IPS-18c (cell line): ENCODE data around the gene DHRS9.
"Not testable (repeated sequence)": the region's sequence is repeated elsewhere in the genome, so short reads cannot be mapped to it uniquely, and the experiment has no call there.

Experiments used
- H3K4me3 ChIP-seq: 2 replicates; pipeline ENCODE4 v1.7.0; 2013; ENCODE audit warnings: low read depth, mild to moderate bottlenecking, low read length, moderate library complexity; ENCODE audit not compliant: insufficient read depth
- H3K9me3 ChIP-seq: one replicate; pipeline ENCODE4 v1.6.1; 2013; ENCODE audit warnings: mild to moderate bottlenecking, low read length, moderate library complexity; ENCODE audit not compliant: control insufficient read depth, insufficient read depth

The DHRS9 gene

GRCh38 chr2:169110916-169111315 is 41.6 kb downstream of the DHRS9 start:
- H3K4me3 ChIP-seq = no peak overlapping the region
- H3K9me3 ChIP-seq = no peaks in the 10 kb centered on the region

GRCh38 chr2:169112841-169113240 is 43.5 kb downstream of the DHRS9 start:
- Histone ChIP-seq H3K9me3 (no peaks in the 10 kb centered on the region), H3K4me3 (no peak overlapping the region)

GRCh38 chr2:169114056-169114455 is 44.7 kb downstream of the DHRS9 start:
- Histone ChIP-seq H3K4me3 (no peak overlapping the region), H3K9me3 (no peaks in the 10 kb centered on the region)

GRCh38 chr2:169116327-169116726 is 47.0 kb downstream of the DHRS9 start:
- Histone ChIP-seq H3K9me3 (no peaks in the 10 kb centered on the region), H3K4me3 (no peak overlapping the region)

- H3K9me3 ChIP-seq = no peaks in the 10 kb centered on the region
- no peak overlapping the region for H3K4me3 ChIP-seq
These were observed 47.6 kb downstream of the DHRS9 start for GRCh38 chr2:169116993-169117392.

- H3K4me3 ChIP-seq = no peak overlapping the region
- no peaks in the 10 kb centered on the region for H3K9me3 ChIP-seq
These were observed 48.7 kb downstream of the DHRS9 start for GRCh38 chr2:169118060-169118459.

- no peaks in the 10 kb centered on the region for H3K9me3 ChIP-seq
These were observed 49.9 kb downstream of the DHRS9 start for GRCh38 chr2:169119123-169119760.

GRCh38 chr2:169119851-169120250 is 50.5 kb downstream of the DHRS9 start:
- Histone ChIP-seq H3K9me3 (no peaks in the 10 kb centered on the region), H3K4me3 (no peak overlapping the region)

More at GRCh38 chr2:169119123-169119760, 49.9 kb downstream of the DHRS9 start:
- H3K4me3 ChIP-seq = no peak overlapping the region

GRCh38 chr2:169129703-169130243 is 60.4 kb downstream of the DHRS9 start:
- Histone ChIP-seq H3K4me3 (no peak overlapping the region), H3K9me3 (no peaks in the 10 kb centered on the region)

- H3K9me3 ChIP-seq = no peaks in the 10 kb centered on the region
- H3K4me3 ChIP-seq = no peak overlapping the region
These were observed 62.5 kb downstream of the DHRS9 start for GRCh38 chr2:169131587-169132512.

GRCh38 chr2:169134272-169134671 is 64.9 kb downstream of the DHRS9 start:
- H3K4me3 ChIP-seq, H3K9me3 ChIP-seq: not testable (repeated sequence)

- not testable (repeated sequence) for H3K4me3 ChIP-seq, H3K9me3 ChIP-seq
These were observed 67.1 kb downstream of the DHRS9 start for GRCh38 chr2:169136428-169136827.

- H3K4me3 ChIP-seq = no peak overlapping the region
- no peaks in the 10 kb centered on the region for H3K9me3 ChIP-seq
These were observed 67.6 kb downstream of the DHRS9 start for GRCh38 chr2:169136885-169137534.

GRCh38 chr2:169137924-169138323 is 68.6 kb downstream of the DHRS9 start:
- Histone ChIP-seq H3K4me3 (no peak overlapping the region), H3K9me3 (no peaks in the 10 kb centered on the region)

GRCh38 chr2:169139145-169139544 is 69.8 kb downstream of the DHRS9 start:
- Histone ChIP-seq H3K9me3 (no peaks in the 10 kb centered on the region), H3K4me3 (no peak overlapping the region)

GRCh38 chr2:169139993-169140767 is 70.8 kb downstream of the DHRS9 start:
- no peak overlapping the region for H3K4me3 ChIP-seq
- H3K9me3 ChIP-seq = no peaks in the 10 kb centered on the region
